GM18498 (cell line): Measurements from ENCODE around the gene TCTN2.
A peak's percentile ranks its signal among the peaks of the same experiment; 100 is the strongest.

Source experiments
- ATAC-seq: cut with Tn5 transposase; IDR thresholded peaks from one replicate; pipeline ENCODE4 v1.9.1; 2021; ENCODE audit warnings: mild to moderate bottlenecking, moderate library complexity; ENCODE audit not compliant: unreplicated experiment

The TCTN2 gene

GRCh38 chr12:123670882-123671728 is at the start of gene TCTN2:
Gene TCTN2, plus strand, starts transcription at chr12:123671113. Its CDS starts 128 bp downstream, at chr12:123671241.
- peak; percentile 100 for ATAC-seq

- no peak for ATAC-seq
These were observed 49.0 kb upstream of the TCTN2 start for GRCh38 chr12:123621619-123622530.

- ATAC-seq = peak; percentile 97
These were observed 37.4 kb upstream of the TCTN2 start, which contains the start of the genes EIF2B1 and GTF2H3 for GRCh38 chr12:123633379-123634141. Gene EIF2B1, minus strand, starts transcription at chr12:123633686. Its CDS starts 129 bp downstream, at chr12:123633557. Gene GTF2H3, plus strand, starts transcription at chr12:123633829. Its CDS starts 31 bp downstream, at chr12:123633860.

GRCh38 chr12:123634142-123634561 is 36.8 kb upstream of the TCTN2 start:
- ATAC-seq = peak; percentile 1

GRCh38 chr12:123643911-123644310 is 27.0 kb upstream of the TCTN2 start:
- ATAC-seq = no peak

GRCh38 chr12:123645380-123645779 is 25.5 kb upstream of the TCTN2 start:
- no peak for ATAC-seq

- no peak for ATAC-seq
These were observed 25.0 kb upstream of the TCTN2 start for GRCh38 chr12:123645878-123646277.

- ATAC-seq = no peak
These were observed 22.5 kb upstream of the TCTN2 start for GRCh38 chr12:123648401-123648800.

GRCh38 chr12:123654129-123654701 is 16.7 kb upstream of the TCTN2 start:
- no peak for ATAC-seq

GRCh38 chr12:123655420-123655819 is 15.5 kb upstream of the TCTN2 start:
- ATAC-seq = peak; percentile 97

GRCh38 chr12:123656392-123656791 is 14.5 kb upstream of the TCTN2 start:
- no peak for ATAC-seq

- no peak for ATAC-seq
These were observed 13.7 kb upstream of the TCTN2 start for GRCh38 chr12:123657211-123657610.

GRCh38 chr12:123659996-123660727 is 10.8 kb upstream of the TCTN2 start:
- ATAC-seq = no peak

GRCh38 chr12:123667771-123668170 is 3.1 kb upstream of the TCTN2 start:
- ATAC-seq = no peak

GRCh38 chr12:123671876-123672275 is 963 bp downstream of the TCTN2 start:
- ATAC-seq = no peak

- no peak for ATAC-seq
These were observed 4.5 kb downstream of the TCTN2 start for GRCh38 chr12:123675436-123675835.

- ATAC-seq = no peak
These were observed 5.9 kb downstream of the TCTN2 start for GRCh38 chr12:123676616-123677320.

- no peak for ATAC-seq
These were observed 8.1 kb downstream of the TCTN2 start for GRCh38 chr12:123678981-123679380.

- ATAC-seq = no peak
These were observed 10.7 kb downstream of the TCTN2 start for GRCh38 chr12:123681605-123682004.
